ENCODE results near the gene HTRA2.
A peak's percentile ranks its signal among the peaks of the same experiment; 100 is the strongest.

Gene HTRA2

DNA sequence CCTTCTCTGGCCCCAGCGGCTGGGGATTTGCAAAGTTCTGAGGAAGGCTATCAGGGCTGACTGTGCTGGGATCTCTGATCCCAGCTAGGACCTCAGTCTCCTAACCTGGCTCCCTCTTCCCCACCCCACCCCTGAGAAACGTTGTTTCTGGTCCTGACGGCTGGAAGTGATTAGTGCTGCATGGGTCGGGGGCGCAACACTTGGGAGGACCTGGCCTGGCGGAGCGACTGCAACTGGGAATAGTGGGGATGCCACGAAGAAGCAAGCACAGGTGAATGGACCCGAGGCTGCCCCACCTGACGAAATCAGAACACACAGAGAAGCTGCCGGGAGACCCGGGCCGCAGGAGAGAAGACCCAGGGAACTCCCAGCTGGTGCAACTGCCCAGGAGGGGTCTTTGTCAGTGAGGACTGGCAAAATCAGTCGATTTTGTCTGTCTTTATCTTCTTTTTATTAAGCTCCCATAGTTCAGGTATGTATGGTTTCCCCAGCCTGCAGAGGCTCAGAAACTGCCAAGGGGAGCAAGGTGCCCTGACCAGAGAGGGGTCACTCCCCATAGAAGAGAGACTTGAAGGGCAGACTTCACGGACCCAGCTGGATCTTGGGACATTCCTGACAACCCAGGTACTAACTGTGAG is 29.7 kb upstream of the HTRA2 start:
- FAIRE-seq, result no peak
- DNase-seq (ENCODE audit: insufficient read length, low spot score), result no peak

DNA sequence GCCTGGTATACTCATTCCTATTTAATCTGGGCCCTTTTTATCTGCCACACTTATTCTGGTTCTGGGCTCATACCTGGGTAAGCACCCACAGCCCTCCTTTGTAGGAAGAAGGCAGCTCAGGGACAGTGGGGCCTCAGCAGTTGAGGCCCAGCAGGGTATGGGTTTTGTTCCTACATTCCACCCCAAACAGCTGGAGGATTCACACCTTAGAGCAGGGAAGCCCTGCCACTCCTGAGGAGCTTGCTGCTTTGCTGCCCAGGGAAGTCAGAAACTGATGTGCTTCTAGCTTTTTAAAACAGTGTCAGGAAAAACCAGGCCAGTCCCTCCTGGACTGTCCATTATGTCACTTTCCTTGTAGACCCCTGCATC is 29.2 kb upstream of the HTRA2 start:
- DNase-seq (ENCODE audit: insufficient read length, low spot score), result no peak
- no peak for FAIRE-seq

DNA sequence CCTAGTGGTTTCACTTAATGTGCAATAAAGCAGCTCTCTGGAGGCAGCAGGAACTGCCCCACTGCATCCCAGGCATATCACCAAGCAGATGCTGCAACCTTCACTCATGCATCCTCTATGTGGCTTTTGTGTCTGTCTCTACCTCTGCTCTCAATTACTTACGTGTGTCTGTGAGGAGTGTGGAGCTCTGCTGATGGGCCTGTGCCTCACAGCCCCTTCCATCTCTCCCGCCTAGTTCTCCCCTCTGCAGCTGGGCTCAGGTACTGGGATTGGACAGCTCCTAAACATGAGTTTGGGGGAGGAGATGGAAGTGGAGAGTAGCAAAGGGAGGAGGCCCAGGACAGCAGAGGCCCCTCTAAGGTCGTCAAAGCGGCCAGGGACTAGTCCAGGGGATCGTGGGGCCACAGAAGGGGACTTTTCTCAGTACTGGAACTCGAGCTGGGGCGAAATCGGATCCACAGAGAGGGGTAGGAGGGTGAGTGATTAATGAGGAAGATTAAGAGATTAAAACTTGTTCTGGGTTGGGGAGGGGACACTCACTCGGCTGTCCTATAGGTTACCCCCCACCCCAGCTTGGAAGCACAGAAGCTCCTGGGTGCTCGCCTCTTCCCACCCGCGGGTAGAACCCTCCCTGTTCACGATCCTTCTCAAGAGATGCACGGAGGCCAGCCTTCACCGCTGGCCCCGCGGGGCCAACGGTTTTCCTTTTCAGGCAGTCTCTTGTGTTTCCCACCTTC is 28.2 kb upstream of the HTRA2 start:
- DNase-seq (ENCODE audit: insufficient read length, low spot score) (no peak), FAIRE-seq (no peak)

DNA sequence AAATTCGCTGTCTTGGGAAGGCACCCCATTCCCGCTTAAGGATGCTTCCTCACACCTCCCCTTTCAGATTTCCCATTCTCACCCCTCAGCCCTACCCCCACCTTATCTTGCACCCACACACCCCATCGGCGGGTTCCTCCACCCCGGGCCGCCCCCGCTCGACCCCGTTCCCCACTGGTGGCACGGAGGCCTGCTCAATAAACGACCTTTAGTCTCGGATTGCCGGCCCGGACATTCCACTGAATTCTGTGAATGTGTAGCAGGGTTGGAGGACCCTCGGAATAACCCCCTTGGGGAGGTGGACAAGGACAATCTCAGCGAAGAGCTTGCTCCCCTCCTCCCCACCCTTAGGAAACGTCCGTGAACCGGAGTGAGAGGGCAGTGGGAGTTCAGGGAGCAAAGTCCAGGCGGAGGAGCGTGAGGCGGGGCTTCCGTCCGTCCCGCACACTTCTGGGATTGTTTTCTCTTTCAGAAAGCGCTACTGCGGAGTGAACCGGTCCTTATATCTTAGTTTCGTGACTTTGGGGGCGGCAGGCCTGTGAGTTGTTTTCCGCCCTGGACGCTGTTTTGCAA is 27.5 kb upstream of the HTRA2 start:
- DNase-seq (ENCODE audit: insufficient read length, low spot score) (no peak), FAIRE-seq (peak; percentile 18)

DNA sequence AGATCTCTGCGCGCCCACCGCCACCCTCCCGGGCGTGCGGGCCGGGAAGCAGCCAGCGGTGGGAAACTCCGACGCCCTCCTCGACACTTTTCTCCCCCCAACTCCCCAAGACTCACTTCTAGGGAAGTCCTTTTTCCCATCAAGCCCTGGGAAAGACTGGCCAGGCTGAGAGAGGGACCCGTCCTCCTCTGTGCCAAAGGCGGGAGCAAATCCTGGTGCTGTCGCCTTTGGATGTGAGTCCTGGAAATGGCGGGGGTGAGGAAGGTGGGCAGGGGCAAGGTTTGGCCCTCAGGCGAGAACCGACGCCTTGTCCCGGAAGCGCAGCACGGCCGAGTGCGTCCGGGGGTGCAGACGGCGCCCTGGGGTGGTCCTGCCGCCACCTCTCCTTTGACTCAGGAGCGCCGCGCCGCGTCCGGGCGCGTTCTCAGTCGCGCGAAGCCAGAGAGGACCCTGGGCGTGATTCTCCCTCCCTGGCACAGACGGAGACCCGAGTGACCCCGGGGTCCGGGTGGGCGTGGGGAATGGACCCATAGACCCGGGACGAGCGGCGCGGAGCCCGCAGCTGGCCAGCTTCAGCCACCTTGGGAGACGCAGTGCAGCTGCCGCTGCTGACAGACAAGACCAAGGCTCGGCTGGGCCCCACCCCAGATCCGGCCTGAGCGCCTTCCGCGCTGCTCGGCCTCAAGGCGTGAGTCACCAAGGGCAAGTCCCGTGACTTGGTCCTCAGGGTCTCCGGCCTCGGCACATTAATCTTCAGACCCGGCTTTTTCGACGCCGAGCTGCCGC is 26.8 kb upstream of the HTRA2 start:
- peak; percentile 63 for DNase-seq (ENCODE audit: insufficient read length, low spot score)
- peak; percentile 71 for FAIRE-seq

DNA sequence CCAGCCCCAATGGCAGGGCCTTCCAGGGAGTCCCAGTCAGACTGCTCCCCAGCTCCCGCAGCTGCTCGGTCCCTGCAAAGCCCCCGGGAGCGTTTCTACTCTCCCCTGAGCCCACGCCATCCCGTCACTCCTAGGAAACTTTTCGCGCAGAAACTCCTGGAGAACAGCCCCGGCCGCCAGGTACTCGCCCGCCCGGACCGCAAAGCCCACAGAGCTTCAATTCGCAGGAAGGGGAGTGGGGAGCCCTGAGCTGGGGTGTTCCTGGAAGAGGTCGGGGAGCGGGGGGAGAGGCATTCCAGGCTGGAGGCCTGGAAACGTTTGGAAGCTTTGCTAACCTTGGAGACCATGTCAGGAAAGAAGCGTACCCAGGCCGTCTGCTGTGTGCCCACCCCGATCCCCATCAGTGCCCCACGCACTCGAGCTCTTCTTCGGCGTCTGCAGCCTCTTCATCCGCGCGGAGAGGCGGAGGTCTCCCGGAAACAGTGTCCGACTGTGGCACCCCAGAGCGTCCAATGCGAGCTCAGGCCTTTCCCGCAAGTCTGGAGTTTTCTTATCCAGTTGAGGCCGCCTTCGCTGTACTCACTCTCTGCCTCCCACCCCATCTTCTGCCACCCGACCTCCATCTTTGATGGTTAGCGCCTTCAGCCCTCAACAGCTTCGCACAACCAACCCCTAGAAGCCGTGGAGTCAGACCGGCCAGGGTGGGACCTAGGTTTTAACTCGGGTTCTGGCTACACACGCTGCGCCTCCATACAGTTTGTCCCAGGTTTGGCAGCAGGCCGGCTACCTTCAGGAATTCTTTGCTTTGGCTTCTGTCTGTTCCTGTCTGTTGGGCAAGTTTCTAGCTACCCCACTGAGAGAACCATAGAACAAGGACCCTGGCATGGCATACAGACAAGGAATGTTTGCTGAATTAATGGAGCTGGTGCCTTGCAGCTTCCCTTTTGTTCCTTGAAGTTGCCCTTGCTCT is 25.9 kb upstream of the HTRA2 start:
- DNase-seq (ENCODE audit: insufficient read length, low spot score), result no peak

DNA sequence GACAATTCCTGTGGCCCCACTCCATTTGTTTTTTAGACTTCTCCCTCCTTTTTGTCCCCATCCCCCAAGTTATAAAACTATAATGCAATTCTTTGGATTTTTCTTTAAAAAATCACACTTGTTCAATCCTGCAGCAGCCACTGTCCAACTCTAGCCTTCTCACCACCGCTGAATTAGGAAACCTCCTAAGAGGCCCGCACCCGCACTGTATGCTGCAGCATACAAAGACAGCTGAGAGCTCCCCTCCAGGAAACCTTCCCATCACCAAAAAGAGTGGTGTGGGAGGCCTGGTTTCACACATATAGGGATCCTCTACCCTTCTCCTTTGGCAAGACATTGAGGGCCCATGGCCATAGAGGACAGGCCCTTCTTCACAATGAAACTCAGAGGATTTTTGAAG is 25.1 kb upstream of the HTRA2 start:
- FAIRE-seq, result no peak

More for the DNA sequence above, 25.9 kb upstream of the HTRA2 start:
- FAIRE-seq, result no peak

DNA sequence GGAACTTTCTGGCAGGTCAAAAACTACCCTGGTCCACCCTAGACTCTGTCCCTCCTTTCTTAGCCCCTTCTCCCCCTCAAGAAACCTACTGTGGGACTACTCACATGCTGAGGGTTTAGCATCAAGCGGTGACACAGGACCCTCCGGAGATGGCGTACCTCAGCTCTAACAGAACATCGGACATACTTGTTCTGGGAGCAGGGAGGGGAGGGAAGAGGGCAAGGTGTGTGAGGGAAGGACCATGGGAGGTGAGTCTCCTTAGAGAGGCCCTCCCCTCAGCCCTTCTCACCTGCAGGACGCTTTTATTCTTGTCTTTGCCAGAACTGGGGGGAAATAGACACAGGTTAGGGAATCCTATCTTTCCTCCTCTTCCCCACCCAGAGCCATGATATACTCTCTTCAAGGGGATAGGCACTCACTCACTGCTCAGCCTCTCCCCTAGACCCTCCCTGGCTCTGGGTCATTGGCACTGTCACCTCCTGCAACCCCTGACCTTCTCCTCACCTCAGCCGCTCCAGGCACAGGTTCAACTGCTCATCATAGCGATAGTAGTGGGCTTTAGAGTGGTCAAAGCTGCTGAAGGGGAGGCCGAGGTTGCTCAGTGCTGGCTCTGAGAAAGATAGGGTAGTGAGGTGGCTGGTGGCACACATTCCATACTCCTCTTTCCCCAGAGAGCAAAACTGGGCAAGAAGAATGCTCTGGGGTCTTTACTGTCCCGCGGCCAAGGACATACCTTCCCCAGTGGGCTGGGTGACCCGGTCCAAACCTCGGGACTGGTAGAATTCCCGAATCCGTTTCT is 24.1 kb upstream of the HTRA2 start:
- DNase-seq (ENCODE audit: insufficient read length, low spot score), result no peak
- FAIRE-seq, result no peak

More for the DNA sequence above, 25.1 kb upstream of the HTRA2 start:
- no peak for DNase-seq (ENCODE audit: insufficient read length, low spot score)

DNA sequence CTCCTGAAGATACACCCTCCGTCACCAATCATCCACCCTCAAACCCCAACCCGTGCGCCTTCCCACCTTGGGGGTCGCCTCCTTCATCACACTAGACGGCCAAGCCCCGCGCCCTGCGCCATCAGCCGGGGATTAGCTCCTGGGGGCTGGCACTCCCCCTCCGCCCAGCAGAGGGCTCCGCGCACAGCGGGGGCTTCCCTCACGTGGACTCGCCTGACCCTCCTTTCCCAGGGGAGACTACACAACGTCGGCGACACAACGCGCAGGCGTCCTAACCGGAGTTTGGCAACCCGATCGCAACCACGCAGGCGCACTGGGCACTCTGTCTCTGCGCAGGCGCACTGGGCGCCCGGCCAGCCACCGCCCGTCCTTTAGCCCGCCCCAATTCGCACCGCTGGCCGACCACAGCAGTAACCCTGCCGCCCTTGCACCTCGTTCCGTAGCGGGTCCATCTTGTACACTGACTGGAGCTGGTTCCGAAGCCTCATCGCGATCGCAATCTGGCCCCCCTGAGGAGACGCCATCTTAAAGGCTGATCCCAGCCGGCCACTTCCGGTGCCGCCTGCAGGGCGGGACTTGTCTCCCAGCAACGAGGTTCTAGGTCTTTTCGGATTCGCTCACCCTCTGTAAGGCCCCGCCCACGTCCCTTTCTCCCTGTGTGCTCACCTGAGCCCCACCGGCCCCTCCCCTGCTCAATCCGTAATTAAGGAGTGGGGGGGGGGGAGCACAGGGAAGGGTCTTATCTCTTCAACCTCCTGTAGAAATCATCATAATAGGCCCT is 22.4 kb upstream of the HTRA2 start, which contains the start of gene PCGF1:
PCGF1 (minus strand) TSS at position 551 of the 781 bp plus-strand sequence; CDS start at position 524, 27 bp downstream.
- peak; percentile 95 for FAIRE-seq
- DNase-seq (ENCODE audit: insufficient read length, low spot score), result peak; percentile 93

DNA sequence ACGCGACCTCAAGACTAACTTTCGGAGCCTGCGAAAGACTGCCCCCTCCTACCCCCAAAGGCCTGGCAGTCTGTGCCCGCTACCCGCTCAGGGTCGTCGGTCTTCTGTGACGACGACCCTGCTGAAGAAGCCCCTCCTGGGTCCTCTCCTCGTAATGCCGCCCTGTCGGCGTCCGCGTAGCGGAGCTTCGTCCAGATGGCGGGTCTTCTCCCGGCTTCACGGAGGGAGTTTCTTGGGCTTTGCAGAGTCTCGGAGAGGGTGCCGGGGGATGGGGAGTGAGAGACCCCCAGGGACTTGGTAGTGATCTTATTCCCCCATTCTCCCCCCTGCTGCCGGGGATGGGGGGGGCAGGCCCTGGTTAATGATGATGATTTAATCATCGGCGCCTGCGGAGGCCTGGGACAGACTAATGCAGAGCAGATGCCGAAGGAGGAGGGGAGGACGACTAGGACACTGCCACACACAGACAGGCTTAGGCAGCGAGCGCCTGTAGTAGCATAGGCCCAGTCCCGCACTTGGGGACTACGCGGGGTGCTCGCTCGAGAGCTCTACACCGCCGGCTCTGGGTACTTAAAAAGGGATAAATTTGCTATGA is 21.7 kb upstream of the HTRA2 start:
- DNase-seq (ENCODE audit: insufficient read length, low spot score), result no peak
- no peak for FAIRE-seq

DNA sequence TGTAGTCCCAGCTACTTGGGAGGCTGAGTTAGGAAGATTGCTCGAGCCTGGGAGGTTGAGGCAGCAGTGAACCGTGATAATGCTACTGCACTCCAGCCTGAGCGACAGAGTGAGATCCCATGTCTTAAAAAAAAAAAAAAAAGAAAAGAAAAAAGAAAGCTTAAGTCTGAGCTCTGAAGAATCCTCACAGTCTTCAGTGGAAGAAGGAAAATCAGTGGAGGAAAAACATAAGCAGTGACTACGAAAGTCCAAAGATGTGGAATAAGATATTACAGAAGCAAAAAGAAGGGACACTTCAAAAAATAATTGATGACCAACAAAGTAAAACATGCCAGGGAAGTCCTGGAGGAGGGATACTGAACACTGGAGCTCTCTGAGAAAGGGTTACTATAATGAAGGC is 19.5 kb upstream of the HTRA2 start:
- DNase-seq (ENCODE audit: insufficient read length, low spot score) (no peak), FAIRE-seq (no peak)

DNA sequence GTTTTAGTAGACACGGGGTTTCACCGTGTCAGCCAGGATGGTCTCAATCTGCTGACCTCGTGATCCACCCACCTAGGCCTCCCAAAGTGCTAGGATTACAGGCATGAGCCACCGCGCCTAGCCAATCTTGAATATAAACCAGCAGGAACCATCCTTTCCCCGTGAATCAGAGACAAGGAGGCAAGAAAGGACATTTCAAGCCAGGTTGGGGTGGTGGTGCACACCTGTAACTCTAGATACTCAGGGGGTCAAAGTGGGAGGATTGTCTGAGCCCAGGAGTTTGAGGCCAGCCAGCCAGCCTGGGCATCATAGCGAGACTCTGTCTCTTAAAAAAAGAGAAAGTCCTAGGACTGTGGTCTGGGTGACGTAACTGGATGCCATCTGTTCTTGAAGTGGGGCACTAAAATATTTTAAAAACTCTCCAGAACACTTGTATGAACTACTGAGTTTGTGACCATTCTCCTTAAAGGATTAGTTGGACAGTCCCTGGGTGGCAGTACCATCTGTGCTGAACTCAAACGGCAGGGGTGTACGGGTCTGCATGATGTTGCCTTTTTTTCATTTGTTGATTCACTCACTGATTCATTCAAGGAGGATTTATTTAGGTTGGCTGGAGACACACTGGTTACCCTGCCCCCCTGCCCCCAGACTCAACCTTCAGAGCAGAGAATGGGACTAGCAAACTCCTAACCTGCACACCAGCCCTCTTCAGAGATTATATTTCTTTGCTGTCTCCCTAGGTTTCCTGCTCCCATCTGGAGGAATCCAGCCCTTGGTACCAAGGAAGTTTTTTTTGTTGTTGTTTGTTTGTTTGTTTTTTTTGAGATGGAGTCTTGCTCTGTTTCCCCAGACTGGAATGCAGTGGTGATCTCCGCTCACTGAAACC is 18.4 kb upstream of the HTRA2 start:
- DNase-seq (ENCODE audit: insufficient read length, low spot score), result no peak
- FAIRE-seq, result no peak

DNA sequence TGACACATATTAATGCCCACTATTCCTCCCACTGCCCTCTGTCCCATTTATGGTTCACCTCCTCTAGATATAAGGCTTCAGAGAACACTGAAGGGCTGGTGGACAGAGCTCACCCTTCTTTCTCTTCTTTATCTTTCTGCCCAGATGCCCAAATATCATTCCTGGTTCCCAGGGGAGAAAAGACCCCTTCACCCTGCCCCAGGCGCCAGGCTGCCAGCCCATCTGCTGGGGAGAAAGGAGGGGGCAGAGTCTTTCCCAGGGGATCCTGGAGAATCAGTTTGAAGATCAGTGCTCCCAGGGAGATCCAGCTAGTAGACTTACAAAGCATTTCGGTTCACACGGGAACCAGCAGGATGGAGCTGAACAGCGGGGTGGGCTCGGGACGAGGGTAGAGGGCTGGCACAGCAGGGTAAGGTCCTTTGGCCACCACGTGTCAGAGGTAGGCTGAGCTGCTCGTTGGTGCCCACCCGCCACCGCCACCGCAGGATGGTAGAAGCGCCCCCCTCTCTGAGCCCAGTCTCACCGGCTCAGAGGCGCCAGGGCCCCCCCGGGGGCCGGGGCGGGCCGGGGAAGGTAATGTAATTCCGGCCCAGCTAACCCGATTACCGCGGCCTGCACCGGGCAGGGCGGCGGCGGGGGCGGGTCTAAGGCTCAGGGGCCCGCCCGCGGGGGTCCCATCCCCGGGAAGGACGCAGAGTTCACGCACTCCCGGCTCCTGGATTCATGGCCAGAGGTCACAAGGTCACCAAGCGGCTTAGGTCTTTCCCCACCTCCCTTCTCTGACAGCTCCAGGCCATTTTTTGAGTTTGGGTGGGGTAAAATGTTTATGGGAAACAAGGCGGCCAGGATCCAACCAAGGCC is 16.8 kb upstream of the HTRA2 start:
- DNase-seq (ENCODE audit: insufficient read length, low spot score) (no peak), FAIRE-seq (no peak)

DNA sequence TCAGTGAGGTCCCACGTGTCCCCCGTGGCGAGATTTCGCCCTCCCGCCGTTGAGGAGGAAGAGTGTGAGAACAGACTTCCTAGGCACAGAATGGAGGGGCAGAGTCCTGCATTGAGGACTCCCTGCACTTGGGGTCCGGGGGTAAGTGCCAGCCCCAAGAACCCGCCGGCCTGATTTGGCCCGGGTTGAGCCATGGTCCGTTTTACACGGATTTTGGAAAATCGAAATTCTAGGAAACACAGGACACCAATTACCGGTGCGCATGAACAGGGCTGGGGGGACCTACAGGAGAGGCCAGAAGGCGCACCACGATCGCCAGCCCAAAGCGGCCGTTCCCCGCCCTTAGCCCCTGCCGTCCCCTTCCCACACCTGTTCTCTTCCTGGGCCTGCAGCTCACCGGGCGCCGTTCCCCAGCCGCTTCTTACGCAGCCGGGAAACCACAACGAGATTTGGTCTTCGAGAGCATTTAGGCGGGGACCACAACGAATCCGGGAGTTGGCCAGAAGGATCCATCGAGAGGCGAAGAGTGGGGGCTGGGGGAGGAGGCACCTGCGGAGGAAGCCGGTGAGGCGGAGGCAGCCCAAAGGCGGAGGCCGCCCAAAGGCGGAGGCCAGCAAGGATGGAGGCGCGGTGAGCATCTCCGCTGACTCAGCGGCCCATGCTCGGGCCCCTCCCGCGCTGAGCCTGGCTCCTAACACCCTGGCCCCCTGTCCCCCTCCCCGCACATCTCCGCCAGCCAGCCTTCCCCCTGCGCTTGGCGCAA is 15.9 kb upstream of the HTRA2 start:
- DNase-seq (ENCODE audit: insufficient read length, low spot score) (no peak), FAIRE-seq (no peak)

Data from GM19239 (cell line).